H9 (cell line): ENCODE data around the gene SNRNP70. TPM values are rescaled to one million over a fixed set of nuclear protein-coding genes. Genes with fewer than 3 reads are reported as not detected.

ENCODE experiments used
- DNase-seq: peaks from one replicate; pipeline ENCODE4 v3.0.0-alpha.2; 2017
- H2AFZ ChIP-seq: one replicate; pipeline ENCODE4 v1.6.1; 2013; ENCODE audit warnings: mild to moderate bottlenecking, low read length, control low read depth, moderate library complexity
- H2AK5ac ChIP-seq: 2 replicates; pipeline ENCODE4 v1.6.1; 2013; ENCODE audit warnings: low read length, control low read depth, mixed read lengths; ENCODE audit not compliant: insufficient read length
- H2BK120ac ChIP-seq: one replicate; pipeline ENCODE4 v1.6.1; 2013; ENCODE audit warnings: low read depth, mild to moderate bottlenecking, low read length, control low read depth, inconsistent platforms; ENCODE audit not compliant: poor library complexity, severe bottlenecking
- H2BK12ac ChIP-seq: 2 replicates; pipeline ENCODE4 v1.6.1; 2013; ENCODE audit warnings: low read length, control low read depth, mixed read lengths, low read depth; ENCODE audit not compliant: insufficient read length
- H2BK15ac ChIP-seq: 2 replicates; pipeline ENCODE4 v1.6.1; 2013; ENCODE audit warnings: low read depth, low read length, control low read depth
- H2BK20ac ChIP-seq: one replicate; pipeline ENCODE4 v1.6.1; 2013; ENCODE audit warnings: low read depth, mild to moderate bottlenecking, low read length, control low read depth, inconsistent platforms; ENCODE audit not compliant: poor library complexity, severe bottlenecking
- H2BK5ac ChIP-seq: 2 replicates; pipeline ENCODE4 v1.6.1; 2013; ENCODE audit warnings: low read length, control low read depth, mixed read lengths; ENCODE audit not compliant: insufficient read length
- H3K14ac ChIP-seq: 2 replicates; pipeline ENCODE4 v1.6.1; 2013; ENCODE audit warnings: low read length, control low read depth; ENCODE audit not compliant: insufficient read depth
- H3K18ac ChIP-seq: 2 replicates; pipeline ENCODE4 v1.6.1; 2013; ENCODE audit warnings: low read depth, mild to moderate bottlenecking, mixed read lengths, low read length, control low read depth; ENCODE audit not compliant: insufficient read length
- H3K23ac ChIP-seq: 2 replicates; pipeline ENCODE4 v1.6.1; 2013; ENCODE audit warnings: low read length, control low read depth, mixed read lengths, low read depth; ENCODE audit not compliant: insufficient read length
- H3K23me2 ChIP-seq: 2 replicates; pipeline ENCODE4 v1.6.1; 2013; ENCODE audit warnings: low read depth, mild to moderate bottlenecking, mixed read lengths, low read length, control low read depth; ENCODE audit not compliant: insufficient read length, poor library complexity, severe bottlenecking
- H3K27ac ChIP-seq: 2 replicates; pipeline ENCODE4 v1.5.1; 2013; ENCODE audit warnings: low read length, control low read depth, mixed read lengths, low read depth; ENCODE audit not compliant: insufficient read length
- H3K27me3 ChIP-seq: 2 replicates; pipeline ENCODE4 v1.6.1; 2013; ENCODE audit warnings: low read length, control low read depth, inconsistent platforms; ENCODE audit not compliant: insufficient read depth
- H3K4ac ChIP-seq: 2 replicates; pipeline ENCODE4 v1.6.1; 2013; ENCODE audit warnings: low read depth, mild to moderate bottlenecking, control low read depth, inconsistent platforms, low read length, moderate library complexity
- H3K4me1 ChIP-seq: 2 replicates; pipeline ENCODE4 v1.6.1; 2013; ENCODE audit warnings: low read length, control low read depth, inconsistent platforms; ENCODE audit not compliant: insufficient read depth
- H3K4me2 ChIP-seq: 2 replicates; pipeline ENCODE4 v1.6.1; 2013; ENCODE audit warnings: low read length, control low read depth, mixed read lengths; ENCODE audit not compliant: insufficient read length, insufficient read depth
- H3K56ac ChIP-seq: 2 replicates; pipeline ENCODE4 v1.6.1; 2013; ENCODE audit warnings: low read depth, mild to moderate bottlenecking, mixed read lengths, low read length, control low read depth; ENCODE audit not compliant: insufficient read length
- H3K79me1 ChIP-seq: 2 replicates; pipeline ENCODE4 v1.6.1; 2013; ENCODE audit warnings: low read depth, mild to moderate bottlenecking, moderate library complexity, low read length, control low read depth, inconsistent platforms; ENCODE audit not compliant: insufficient read depth, poor library complexity, severe bottlenecking
- H3K79me2 ChIP-seq: 2 replicates; pipeline ENCODE4 v1.6.1; 2013; ENCODE audit warnings: low read length, control low read depth, inconsistent platforms; ENCODE audit not compliant: insufficient read depth
- H3K9ac ChIP-seq: 2 replicates; pipeline ENCODE4 v1.6.1; 2013; ENCODE audit warnings: low read length, control low read depth, mixed read lengths; ENCODE audit not compliant: insufficient read length; ENCODE audit errors: extremely low read depth
- H3K9me3 ChIP-seq: one replicate; pipeline ENCODE4 v1.6.1; 2013; ENCODE audit warnings: low read depth, low read length, inconsistent platforms; ENCODE audit not compliant: control insufficient read depth
- H3T11ph ChIP-seq: one replicate; pipeline ENCODE4 v1.6.1; 2013; ENCODE audit warnings: mild to moderate bottlenecking, low read length, control low read depth, inconsistent platforms
- H4K20me1 ChIP-seq: one replicate; pipeline ENCODE4 v1.6.1; 2013; ENCODE audit not compliant: control insufficient read depth, insufficient read length, insufficient read depth
- H4K5ac ChIP-seq: 2 replicates; pipeline ENCODE4 v1.6.1; 2013; ENCODE audit warnings: low read depth, mild to moderate bottlenecking, mixed read lengths, low read length, control low read depth; ENCODE audit not compliant: insufficient read length
- H4K8ac ChIP-seq: replicated peaks from 2 replicates; pipeline ENCODE4 v1.6.1; 2013; ENCODE audit warnings: low read length, control low read depth, mixed read lengths, low read depth; ENCODE audit not compliant: insufficient read length
- H4K91ac ChIP-seq: 2 replicates; pipeline ENCODE4 v1.6.1; 2013; ENCODE audit warnings: low read depth, mild to moderate bottlenecking, moderate library complexity, mixed read lengths, low read length, control low read depth; ENCODE audit not compliant: insufficient read length
- H3K27ac Mint-ChIP-seq, 3 experiments: 2 replicates in 2 of 3; 3 replicates in 1 of 3; pipeline ENCODE4 v1.8.0; 2020 to 2021; ENCODE audit warnings: mixed read lengths in 3 of 3, mild to moderate bottlenecking in 1 of 3, moderate library complexity in 1 of 3
- H3K27me3 Mint-ChIP-seq: 2 replicates; pipeline ENCODE4 v1.8.0; 2021; ENCODE audit warnings: low read depth, mild to moderate bottlenecking, moderate library complexity, mixed read lengths
- H3K36me3 Mint-ChIP-seq, 3 experiments: 2 replicates in 2 of 3; 3 replicates in 1 of 3; pipeline ENCODE4 v1.8.0; 2020 to 2021; ENCODE audit warnings: low read depth in 3 of 3, mixed read lengths in 3 of 3; ENCODE audit not compliant: insufficient read depth in 1 of 3
- H3K4me1 Mint-ChIP-seq, 2 experiments: 2 replicates each; pipeline ENCODE4 v1.8.0; 2020; ENCODE audit warnings: mixed read lengths in 2 of 2
- H3K4me3 Mint-ChIP-seq, 2 experiments: 2 replicates in 1 of 2; 3 replicates in 1 of 2; pipeline ENCODE4 v1.8.0; 2020 to 2021; ENCODE audit warnings: mild to moderate bottlenecking in 2 of 2, mixed read lengths in 2 of 2, moderate library complexity in 1 of 2
- H3K9me3 Mint-ChIP-seq, 2 experiments: 2 replicates in 1 of 2; 3 replicates in 1 of 2; pipeline ENCODE4 v1.8.0; 2020; ENCODE audit warnings: mild to moderate bottlenecking in 2 of 2, mixed read lengths in 2 of 2, moderate library complexity in 1 of 2
- CTCF ChIP-seq: fragments of 200-600 bp; sonication (generic); conservative IDR thresholded peaks from 3 replicates; pipeline ENCODE4 v1.8.0; 2021; ENCODE audit warnings: antibody characterized with exemption, mild to moderate bottlenecking
- WGBS: extraction: QIAGEN DNeasy Blood & Tissue Kit; methylation state at CpG from one replicate; pipeline ENCODE4 v1.1.7; 2013; ENCODE audit warnings: missing lambda C conversion rate, low lambda C conversion rate, mixed read lengths; ENCODE audit not compliant: insufficient read length; ENCODE audit errors: extremely low coverage; 5-methylcytosine and 5-hydroxymethylcytosine counted together
- total RNA-seq: library from RNA; stranded (reverse); gene quantifications from 2 replicates; pipeline ENCODE4 v1.2.1, GENCODE V29; 2021

SNRNP70 gene
- total RNA-seq, 1 experiment from 2014 or later, result 295 TPM

- Histone ChIP-seq H3K27ac (no peak overlapping the region), H3K9ac (no peak overlapping the region), H3K79me2 (no peaks in the 10 kb centered on the region), H3K18ac (no peak overlapping the region), H2BK20ac (no peak overlapping the region), H3K9me3 (no peaks in the 10 kb centered on the region), H4K91ac (no peak overlapping the region), H4K20me1 (no peaks in the 10 kb centered on the region), H2BK120ac (no peak overlapping the region), H4K8ac (no peak overlapping the region), H2BK15ac (no peak overlapping the region), H2BK5ac (no peak overlapping the region), H3K27me3 (no peaks in the 10 kb centered on the region; the same call in 1 of the 2 replicates), H3K4me2 (no peak overlapping the region), H3T11ph (no peak overlapping the region), H3K4me1 (peaks cover 7% of the 10 kb centered on the region; the same call in 1 of the 2 replicates), H2AK5ac (no peak overlapping the region), H3K79me1 (no peaks in the 10 kb centered on the region), H3K56ac (no peak overlapping the region), H2BK12ac (no peak overlapping the region), H3K23me2 (peaks cover 27% of the 10 kb centered on the region), H2AFZ (no peak overlapping the region), H4K5ac (no peak overlapping the region), H3K14ac (no peak overlapping the region), H3K23ac (no peak overlapping the region), H3K4ac (no peak overlapping the region)
- no peak for TF ChIP-seq CTCF
- no CpG with 5 or more reads among the region's 10 CpGs for WGBS
- H3K9me3 Mint-ChIP-seq, result peaks cover 0 to 6% of the 10 kb centered on the region in 2 experiments; a peak in 3 of 5 replicates
- H3K27ac Mint-ChIP-seq, result no peak overlapping the region
- H3K4me1 Mint-ChIP-seq, result peaks cover 19 to 48% of the 10 kb centered on the region in 2 experiments
- H3K4me3 Mint-ChIP-seq, result no peak overlapping the region; a peak in 1 of 5 replicates
- peaks cover 0 to 10% (median 0%) of the 10 kb centered on the region in 3 experiments; a peak in 3 of 7 replicates for H3K36me3 Mint-ChIP-seq
- DNase-seq, result no peak
- peaks cover 49% of the 10 kb centered on the region for H3K27me3 Mint-ChIP-seq
Observed at GRCh38 chr19:49153167-49153809, 68.0 kb downstream of the SNRNP70 start.
